ENCODE measurements around the gene PANK1. TPM values are rescaled to one million over a fixed set of nuclear protein-coding genes. Genes with fewer than 3 reads are reported as not detected.

Gene PANK1
- total and polyA plus RNA-seq, 2 of the 8 experiments (the other 6 are each of a cell fraction or from before 2014, with no cell fraction given): 18.5 to 40.4 TPM

GRCh38 chr10:89553064-89553734 is 91.8 kb downstream of the PANK1 start:
- Histone ChIP-seq H3K9ac (replicated peaks in 1 of 4; ENCODE audit: extremely low read depth in 1 of 4, low read depth in 3 of 4, low read length in 3 of 4) (no peak overlapping the region), H4K20me1 (replicated peaks in 1 of 2; ENCODE audit: control insufficient read depth in 1 of 2, insufficient read depth in 2 of 2, low read length in 2 of 2) (no peaks in the 10 kb centered on the region), H2BK15ac (ENCODE audit: low read length) (no peak overlapping the region), H4K5ac (ENCODE audit: insufficient read length, low read depth, low read length) (no peak overlapping the region), H2BK120ac (replicated peaks; ENCODE audit: low read depth, low read length) (no peak overlapping the region), H4K91ac (replicated peaks; ENCODE audit: insufficient read length, low read length) (no peak overlapping the region), H3K4me2 (ENCODE audit: insufficient read depth in 1 of 2, low read depth in 2 of 2, low read length in 2 of 2) (no peak overlapping the region), H3K79me2 (ENCODE audit: control insufficient read depth in 1 of 2, insufficient read depth in 2 of 2, low read length in 2 of 2) (no peaks in the 10 kb centered on the region), H3K18ac (ENCODE audit: extremely low read depth, low read length) (no peak overlapping the region), H2BK12ac (ENCODE audit: low read depth, low read length) (no peak overlapping the region), H3K36me3 (ENCODE audit: control insufficient read depth in 2 of 4, insufficient read depth in 4 of 4, low read length in 3 of 4) (no peaks in the 10 kb centered on the region), H2AFZ (ENCODE audit: low read length) (no peak overlapping the region), H3K4ac (replicated peaks; ENCODE audit: insufficient read length, low read depth, low read length) (no peak overlapping the region), H3K4me3 (ENCODE audit: extremely low read depth in 1 of 4, insufficient read depth in 2 of 4, low read depth in 3 of 4, low read length in 4 of 4) (no peak overlapping the region), H3K14ac (ENCODE audit: insufficient read length) (no peak overlapping the region), H3K79me1 (ENCODE audit: low read depth, low read length) (no peaks in the 10 kb centered on the region), H2AK5ac (ENCODE audit: low read depth, low read length) (no peak overlapping the region), H4K8ac (ENCODE audit: extremely low read depth, insufficient read depth, low read length) (no peak overlapping the region), H3K27me3 (replicated peaks in 1 of 4; ENCODE audit: control insufficient read depth in 3 of 4, extremely low read depth in 1 of 4, insufficient read depth in 3 of 4, low read length in 3 of 4) (no peaks in the 10 kb centered on the region), H2BK20ac (ENCODE audit: low read length) (no peak overlapping the region), H3K27ac (ENCODE audit: low read depth, low read length) (no peak overlapping the region), H3K9me3 (ENCODE audit: insufficient read depth in 2 of 2, low read depth in 1 of 2, low read length in 1 of 2) (no peaks in the 10 kb centered on the region), H3K4me1 (replicated peaks in 1 of 4; ENCODE audit: control insufficient read depth in 3 of 4, insufficient read depth in 4 of 4, low read length in 3 of 4) (no peaks in the 10 kb centered on the region), H3K23ac (ENCODE audit: insufficient read length) (no peak overlapping the region), H3K23me2 (ENCODE audit: low read depth, low read length) (no peaks in the 10 kb centered on the region), H2BK5ac (ENCODE audit: low read depth, low read length) (no peak overlapping the region), H3K56ac (replicated peaks; ENCODE audit: insufficient read length, low read depth, low read length) (no peak overlapping the region)
- FAIRE-seq (no peak), DNase-seq (ENCODE audit: low read depth in 1 of 2, low spot score in 2 of 2) (no peak)
- POLR2A ChIA-PET (ENCODE audit: partially characterized antibody): interaction anchor here (0.8 kb wide), 1 partner anchor 12 kb away, joined by 3 read pairs; no protein-coding TSS in a partner anchor
- TF ChIP-seq CEBPB (IDR thresholded peaks at IDR 0.05; ENCODE audit: low read depth, low read length): no peak
- TF ChIP-seq JUN (IDR thresholded peaks at IDR 0.05; ENCODE audit: low read depth, low read length): no peak
- 85% methylated on average over 5 of the region's 5 CpGs; no CpG with 5 or more reads in 1 of the 2 experiments for WGBS, 2 experiments (ENCODE audit: extremely low coverage in 1 of 2, insufficient coverage in 1 of 2, insufficient read length in 1 of 2, insufficient replicate concordance in 2 of 2, low coverage in 1 of 2, low lambda C conversion rate in 2 of 2, missing lambda C conversion rate in 1 of 2)
- CTCF ChIA-PET (ENCODE audit: partially characterized antibody): interaction anchor here (0.5 to 2.0 kb wide), 5 partner anchors 12 to 192 kb away, joined by 3 to 6 read pairs (median 5); no protein-coding TSS in a partner anchor

Measured in H1 (cell line).